Testis (tissue), 3 donors: ENCODE measurements around the gene PLEKHA4. TPM values are rescaled to one million over a fixed set of nuclear protein-coding genes. Genes with fewer than 3 reads are reported as not detected.

Experiments used
- DNase-seq: peaks from one replicate; pipeline ENCODE4 v3.0.0-alpha.2; 2019
- H3K27ac ChIP-seq, 2 donors: fragments of 200-600 bp; sonication (generic); one replicate each; pipeline ENCODE4 v1.5.1; 2019
- H3K27me3 ChIP-seq: fragments of 200-600 bp; sonication (generic); one replicate; pipeline ENCODE4 v1.5.1; 2019
- H3K36me3 ChIP-seq: fragments of 200-600 bp; sonication (generic); one replicate; pipeline ENCODE4 v1.5.1; 2017; ENCODE audit warnings: low read depth; ENCODE audit errors: missing control alignments
- H3K4me1 ChIP-seq: fragments of 200-600 bp; sonication (generic); one replicate; pipeline ENCODE4 v1.5.1; 2019
- H3K4me3 ChIP-seq, 2 donors: fragments of 200-600 bp; sonication (generic); one replicate each; pipeline ENCODE4 v1.5.1; 2017 to 2019
- H3K9me3 ChIP-seq: fragments of 200-600 bp; sonication (generic); one replicate; pipeline ENCODE4 v1.5.1; 2017
- POLR2A ChIP-seq: fragments of 450-650 bp; IDR thresholded peaks from one replicate; pipeline ENCODE4 v1.6.1; 2017; ENCODE audit warnings: antibody characterized with exemption, mild to moderate bottlenecking, moderate library complexity
- WGBS, 2 donors: methylation state at CpG; one replicate each; pipeline ENCODE4 v1.1.5; 2018; 5-methylcytosine and 5-hydroxymethylcytosine counted together
- intact Hi-C: fragments of 100-400 bp; cut with DNase I; formaldehyde crosslinking; loops from one replicate; pipeline ENCODE4 v1.15.1; 2023; ENCODE audit warnings: low total_unique reads
- polyA plus RNA-seq: library from polyadenylated mRNA; stranded (reverse); fragments of 350-450 nt; fragmentation: Illumina TruSeq; extraction: RNeasy Lipid Tissue Mini Kit (QIAGEN cat#74804); gene quantifications from one replicate; pipeline ENCODE4 v1.2.3, GENCODE V29; 2014; ENCODE audit warnings: low read depth, low replicate concordance; ENCODE audit not compliant: insufficient read depth
- total RNA-seq, 2 donors: library from RNA; depleted of rRNA; stranded (reverse); fragments of >200 nt; gene quantifications; one replicate each; pipeline ENCODE4 v1.2.3, GENCODE V29; 2016
- TF ChIP-seq, protein P1 (sequence below), 3 experiments: fragments of 450-650 bp in 2 of 3; fragments of 200-600 bp in 1 of 3; sonication (generic) in 1 of 3; IDR thresholded peaks; one replicate each; pipeline ENCODE4 v1.5.1; 2016 to 2019; ENCODE audit warnings: antibody characterized with exemption in 3 of 3, mild to moderate bottlenecking in 2 of 3, moderate library complexity in 1 of 3

Gene PLEKHA4
- total and polyA plus RNA-seq, 3 donors from 2014 or later, result 12.8 to 22.3 (median 19.9) TPM

DNA sequence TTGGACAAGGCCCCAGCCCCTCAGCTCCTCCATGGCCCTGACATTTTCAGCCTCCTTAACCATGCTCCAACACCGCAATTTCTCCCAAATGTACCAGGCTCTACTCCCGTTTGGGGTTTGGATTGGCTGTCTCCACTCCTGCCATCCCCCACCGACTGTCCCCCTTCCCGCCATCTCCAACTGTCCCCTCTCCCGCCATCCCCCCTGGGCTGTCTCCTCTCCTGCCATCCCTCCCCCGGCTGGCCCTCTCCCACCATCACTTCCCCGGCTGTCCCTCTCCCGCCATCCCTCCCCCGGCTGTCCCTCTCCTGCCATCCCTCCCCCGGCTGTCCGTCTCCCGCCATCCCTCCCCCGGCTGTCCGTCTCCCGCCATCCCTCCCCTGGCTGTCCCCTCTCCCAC lies 63.0 kb downstream of the PLEKHA4 start:
- no peak for TF ChIP-seq POLR2A
- TF ChIP-seq, protein P1, sequence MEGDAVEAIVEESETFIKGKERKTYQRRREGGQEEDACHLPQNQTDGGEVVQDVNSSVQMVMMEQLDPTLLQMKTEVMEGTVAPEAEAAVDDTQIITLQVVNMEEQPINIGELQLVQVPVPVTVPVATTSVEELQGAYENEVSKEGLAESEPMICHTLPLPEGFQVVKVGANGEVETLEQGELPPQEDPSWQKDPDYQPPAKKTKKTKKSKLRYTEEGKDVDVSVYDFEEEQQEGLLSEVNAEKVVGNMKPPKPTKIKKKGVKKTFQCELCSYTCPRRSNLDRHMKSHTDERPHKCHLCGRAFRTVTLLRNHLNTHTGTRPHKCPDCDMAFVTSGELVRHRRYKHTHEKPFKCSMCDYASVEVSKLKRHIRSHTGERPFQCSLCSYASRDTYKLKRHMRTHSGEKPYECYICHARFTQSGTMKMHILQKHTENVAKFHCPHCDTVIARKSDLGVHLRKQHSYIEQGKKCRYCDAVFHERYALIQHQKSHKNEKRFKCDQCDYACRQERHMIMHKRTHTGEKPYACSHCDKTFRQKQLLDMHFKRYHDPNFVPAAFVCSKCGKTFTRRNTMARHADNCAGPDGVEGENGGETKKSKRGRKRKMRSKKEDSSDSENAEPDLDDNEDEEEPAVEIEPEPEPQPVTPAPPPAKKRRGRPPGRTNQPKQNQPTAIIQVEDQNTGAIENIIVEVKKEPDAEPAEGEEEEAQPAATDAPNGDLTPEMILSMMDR (IDR thresholded peaks at IDR 0.05), result no peak

DNA sequence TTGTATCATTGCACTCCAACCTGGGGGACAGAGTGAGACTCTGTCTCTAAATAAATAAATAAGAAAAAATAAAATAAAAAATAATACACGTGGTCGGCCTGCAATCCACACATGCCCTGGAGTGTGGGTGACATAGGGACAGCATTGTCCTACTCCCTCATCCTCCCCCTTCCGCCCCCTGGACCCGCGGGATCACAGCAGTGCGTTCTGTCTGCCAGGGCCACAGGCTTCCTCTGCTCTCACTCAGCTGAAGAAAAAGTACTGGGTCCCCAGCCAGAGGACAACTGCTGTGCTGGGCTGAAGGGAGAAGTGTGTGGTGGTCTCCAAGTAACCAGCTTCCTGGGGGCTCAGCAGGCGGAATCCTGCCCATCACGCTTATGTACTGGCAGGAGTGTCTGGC lies 63.9 kb downstream of the PLEKHA4 start:
- WGBS, 2 donors, result 63 to 68% methylated on average over 8 of the region's 8 CpGs

More for the DNA sequence above, 63.0 kb downstream of the PLEKHA4 start:
- whole genome bisulfite sequencing, 2 donors, result 84% methylated on average over 9 to 15 of the region's 15 CpGs
- intact Hi-C loops, result no loop called here
- Histone ChIP-seq H3K4me3 (no peak overlapping the region), H3K9me3 (no peaks in the 10 kb centered on the region), H3K36me3 (no peaks in the 10 kb centered on the region), H3K27me3 (no peaks in the 10 kb centered on the region), H3K27ac (no peak overlapping the region), H3K4me1 (peaks cover 12% of the 10 kb centered on the region)
- no peak for DNase-seq

DNA sequence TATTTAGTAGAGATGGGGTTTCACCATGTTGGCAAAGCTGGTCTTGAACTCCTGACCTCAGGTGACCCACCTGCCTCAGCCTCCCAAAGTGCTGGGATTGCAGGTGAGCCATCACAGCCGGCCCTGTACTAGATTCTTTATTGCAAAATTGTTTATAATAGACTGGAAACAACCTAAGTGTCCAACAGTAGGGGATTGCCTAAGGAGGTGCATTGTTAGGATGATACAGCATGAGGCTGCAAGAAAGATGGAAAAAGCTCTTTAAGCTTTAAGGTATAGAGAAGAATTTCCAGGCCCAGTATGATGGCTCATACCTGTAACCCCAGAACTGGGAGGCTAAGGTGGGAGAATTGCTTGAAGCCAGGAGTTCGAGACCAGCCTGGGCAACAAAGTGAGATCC lies 65.8 kb downstream of the PLEKHA4 start:
- Histone ChIP-seq H3K27ac (no peak overlapping the region), H3K36me3 (no peaks in the 10 kb centered on the region), H3K27me3 (no peaks in the 10 kb centered on the region), H3K9me3 (no peaks in the 10 kb centered on the region), H3K4me3 (no peak overlapping the region), H3K4me1 (peaks cover 5% of the 10 kb centered on the region)
- WGBS, 2 donors, result 78 to 92% methylated on average over 2 of the region's 2 CpGs
- TF ChIP-seq POLR2A, result no peak
- TF ChIP-seq, protein P1 (IDR thresholded peaks at IDR 0.05), result no peak
- no peak for DNase-seq
- intact Hi-C loops, result no loop called here

More for the DNA sequence above, 63.9 kb downstream of the PLEKHA4 start:
- Histone ChIP-seq H3K27ac (no peak overlapping the region), H3K4me1 (peaks cover 5% of the 10 kb centered on the region), H3K36me3 (no peaks in the 10 kb centered on the region), H3K27me3 (no peaks in the 10 kb centered on the region), H3K9me3 (no peaks in the 10 kb centered on the region), H3K4me3 (no peak overlapping the region)
- TF ChIP-seq, protein P1 (IDR thresholded peaks at IDR 0.05), result no peak
- no peak for TF ChIP-seq POLR2A
- intact Hi-C loops, result no loop called here
- no peak for DNase-seq

DNA sequence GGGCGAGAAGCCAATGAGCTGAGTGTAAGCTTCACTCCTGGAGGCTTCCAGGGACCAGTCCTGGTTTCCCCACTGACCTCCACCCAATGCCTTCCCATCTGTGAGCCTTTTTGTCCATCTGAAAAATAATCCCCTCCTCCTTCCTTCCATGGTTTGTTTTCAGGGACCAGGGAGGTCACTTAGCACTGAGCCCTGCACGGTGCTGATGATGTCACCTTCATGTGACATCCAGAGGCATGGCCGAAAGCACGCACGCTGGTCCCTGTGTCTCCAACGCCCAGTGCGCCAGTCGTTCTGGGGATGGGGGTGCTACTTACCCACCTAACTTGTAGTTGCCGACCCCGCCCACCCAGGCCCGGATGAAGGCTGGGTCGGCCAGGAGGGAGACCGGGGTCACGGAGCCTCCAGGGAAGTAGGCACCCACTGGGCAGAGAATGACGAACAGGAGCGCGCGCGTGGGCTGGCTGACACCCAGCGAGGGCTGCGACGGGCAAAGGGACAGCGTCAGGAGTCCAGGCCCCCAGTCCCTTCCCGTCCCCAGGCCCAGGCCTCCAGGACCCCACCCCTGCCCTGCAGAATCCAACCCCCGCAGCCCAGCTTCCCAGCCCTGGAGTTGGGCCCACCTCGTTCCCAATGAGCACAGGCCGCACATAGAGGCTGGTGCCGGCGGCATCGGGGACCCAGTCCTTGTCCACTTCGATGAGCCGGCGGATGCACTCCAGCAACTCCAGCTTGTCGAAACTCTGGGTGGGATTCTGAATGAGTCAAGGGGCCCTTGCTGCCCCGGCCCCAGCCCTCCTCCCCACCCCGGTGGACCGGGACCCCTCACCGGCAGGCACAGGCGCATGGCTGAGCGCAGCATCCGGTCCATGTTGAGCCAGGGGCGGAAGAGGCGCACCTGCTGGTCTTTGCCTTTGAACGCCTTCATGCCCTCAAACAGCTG lies 68.8 kb downstream of the PLEKHA4 start:
- Histone ChIP-seq H3K4me3 (peak overlapping the region in 1 of 2 donors; percentile 36), H3K9me3 (no peaks in the 10 kb centered on the region), H3K27ac (no peak overlapping the region), H3K36me3 (no peaks in the 10 kb centered on the region), H3K4me1 (peaks cover 12% of the 10 kb centered on the region), H3K27me3 (no peaks in the 10 kb centered on the region)
- no peak for DNase-seq
- 64 to 78% methylated on average over 10 to 44 of the region's 44 CpGs for WGBS, 2 donors
- intact Hi-C loops, result loop anchor here (10.0 kb wide), 1 partner anchor 175 kb away; no protein-coding TSS in a partner anchor
- TF ChIP-seq POLR2A, result no peak
- TF ChIP-seq, protein P1 (IDR thresholded peaks at IDR 0.05), result no peak
